Karpas-422 (cell line): Measurements from ENCODE around the gene TTLL9. TPM values are rescaled to one million over a fixed set of nuclear protein-coding genes. Genes with fewer than 3 reads are reported as not detected.

Experiments used
- DNase-seq: peaks from one replicate; pipeline ENCODE4 v3.0.0-alpha.2; 2015
- H2AFZ ChIP-seq: fragments of 200-600 bp; sonication (generic); 2 replicates; pipeline ENCODE4 v1.6.1; 2014; ENCODE audit warnings: antibody characterized with exemption, low read length, mixed read lengths
- H3K27ac ChIP-seq: fragments of 200-600 bp; sonication (generic); 2 replicates; pipeline ENCODE4 v1.5.1; 2014; ENCODE audit warnings: mild to moderate bottlenecking, low read length, moderate library complexity
- H3K27me3 ChIP-seq: fragments of 200-600 bp; sonication (generic); 2 replicates; pipeline ENCODE4 v1.6.1; 2014; ENCODE audit warnings: low read length, mixed read lengths
- H3K36me3 ChIP-seq: fragments of 200-600 bp; sonication (generic); 2 replicates; pipeline ENCODE4 v1.6.1; 2014; ENCODE audit warnings: low read length, mixed read lengths; ENCODE audit not compliant: insufficient read depth
- H3K4me1 ChIP-seq: fragments of 200-600 bp; sonication (generic); 2 replicates; pipeline ENCODE4 v1.6.1; 2014; ENCODE audit warnings: mild to moderate bottlenecking, low read length, mixed read lengths
- H3K4me2 ChIP-seq: fragments of 200-600 bp; sonication (generic); 2 replicates; pipeline ENCODE4 v1.6.1; 2014; ENCODE audit warnings: low read length, low read depth, mild to moderate bottlenecking; ENCODE audit not compliant: poor library complexity, severe bottlenecking
- H3K4me3 ChIP-seq: fragments of 200-600 bp; sonication (generic); 2 replicates; pipeline ENCODE4 v1.5.1; 2014; ENCODE audit warnings: mild to moderate bottlenecking, antibody characterized with exemption, low read length, mixed read lengths
- H3K79me2 ChIP-seq: fragments of 200-600 bp; sonication (generic); 2 replicates; pipeline ENCODE4 v1.6.1; 2014; ENCODE audit warnings: mild to moderate bottlenecking, low read length, mixed read lengths
- H3K9ac ChIP-seq: fragments of 200-600 bp; sonication (generic); 2 replicates; pipeline ENCODE4 v1.6.0; 2014; ENCODE audit warnings: low read length
- H3K9me2 ChIP-seq: fragments of 200-600 bp; sonication (generic), shearing (Covaris generic); replicated peaks from 2 replicates; pipeline ENCODE4 v1.6.0; 2014; ENCODE audit warnings: mild to moderate bottlenecking, low read length, moderate library complexity; ENCODE audit not compliant: insufficient read depth
- H3K9me3 ChIP-seq: fragments of 300-700, 200-600 bp; sonication (generic); 2 replicates; pipeline ENCODE4 v1.6.1; 2014; ENCODE audit warnings: low read length, mixed read lengths
- H4K20me1 ChIP-seq: fragments of 200-600 bp; sonication (generic); 2 replicates; pipeline ENCODE4 v1.6.1; 2014; ENCODE audit warnings: mild to moderate bottlenecking, antibody characterized with exemption, low read length, low read depth; ENCODE audit not compliant: insufficient read depth
- total RNA-seq: library from RNA; depleted of rRNA; stranded (reverse); fragments of >200 nt; shearing (Covaris generic); gene quantifications from 2 replicates; pipeline ENCODE4 v1.2.3, GENCODE V29; 2014; ENCODE audit warnings: low replicate concordance; rRNA removed

The TTLL9 gene
- not detected in 2 replicates for total RNA-seq

- H3K9me2 ChIP-seq, result no peaks in the 10 kb centered on the region
- no peak within 1 kb of the TSS for H3K9ac ChIP-seq
- no peak within 1 kb of the TSS for H3K4me2 ChIP-seq
- H3K27ac ChIP-seq, result no peak within 1 kb of the TSS
- DNase-seq, result no peak
- no peak within 1 kb of the TSS for H3K4me3 ChIP-seq
- no peaks in the 10 kb centered on the region for H3K9me3 ChIP-seq
- H4K20me1 ChIP-seq, result no peaks in the 10 kb centered on the region
- H3K36me3 ChIP-seq, result no peaks in the 10 kb centered on the region
- H3K27me3 ChIP-seq, result no peaks in the 10 kb centered on the region
- H3K79me2 ChIP-seq, result no peaks in the 10 kb centered on the region
- H2AFZ ChIP-seq, result no peak within 1 kb of the TSS
- H3K4me1 ChIP-seq, result no peaks in the 10 kb centered on the region
Observed at GRCh38 chr20:31869942-31870725, at the start of gene TTLL9, which contains the start of gene DUSP15. TTLL9 (plus strand) TSS chr20:31870634; CDS start chr20:31871127, 493 bp downstream. DUSP15 (minus strand) TSS chr20:31870527; CDS start chr20:31870337, 190 bp downstream.

GRCh38 chr20:31821427-31821826, 49.0 kb upstream of the TTLL9 start:
- Histone ChIP-seq H4K20me1 (no peaks in the 10 kb centered on the region), H3K4me2 (no peak overlapping the region), H3K79me2 (no peaks in the 10 kb centered on the region), H3K9ac (no peak overlapping the region), H3K27me3 (no peaks in the 10 kb centered on the region), H3K27ac (no peak overlapping the region), H3K9me2 (no peaks in the 10 kb centered on the region), H3K9me3 (no peaks in the 10 kb centered on the region), H3K36me3 (no peaks in the 10 kb centered on the region), H3K4me1 (peaks cover 5% of the 10 kb centered on the region; the same call in 1 of the 2 replicates), H2AFZ (no peak overlapping the region), H3K4me3 (no peak overlapping the region)
- DNase-seq, result no peak

- DNase-seq, result peak; percentile 84
- Histone ChIP-seq H3K36me3 (no peaks in the 10 kb centered on the region), H3K27ac (no peak overlapping the region), H3K4me1 (peaks cover 5% of the 10 kb centered on the region; the same call in 1 of the 2 replicates), H3K4me3 (no peak overlapping the region), H3K27me3 (no peaks in the 10 kb centered on the region), H3K79me2 (no peaks in the 10 kb centered on the region), H2AFZ (no peak overlapping the region), H3K9ac (no peak overlapping the region), H4K20me1 (no peaks in the 10 kb centered on the region), H3K9me3 (no peaks in the 10 kb centered on the region), H3K9me2 (no peaks in the 10 kb centered on the region), H3K4me2 (peak overlapping the region; percentile 10)
Observed at GRCh38 chr20:31822421-31823330, 47.8 kb upstream of the TTLL9 start.

GRCh38 chr20:31823360-31824124, 46.9 kb upstream of the TTLL9 start:
- Histone ChIP-seq H3K36me3 (no peaks in the 10 kb centered on the region), H3K4me1 (0 out of 2 replicates have a peak, but pooled peaks cover 3% of the 10 kb centered on the region), H3K4me2 (no peak overlapping the region), H3K9me3 (no peaks in the 10 kb centered on the region), H3K27ac (no peak overlapping the region), H3K79me2 (no peaks in the 10 kb centered on the region), H4K20me1 (no peaks in the 10 kb centered on the region), H3K9ac (no peak overlapping the region), H3K27me3 (no peaks in the 10 kb centered on the region), H3K9me2 (no peaks in the 10 kb centered on the region), H2AFZ (no peak overlapping the region), H3K4me3 (no peak overlapping the region)
- DNase-seq, result no peak

- Histone ChIP-seq H3K9me2 (no peaks in the 10 kb centered on the region), H3K27me3 (no peaks in the 10 kb centered on the region), H2AFZ (no peak overlapping the region), H3K79me2 (no peaks in the 10 kb centered on the region), H3K27ac (no peak overlapping the region), H3K4me1 (0 out of 2 replicates have a peak, but pooled peaks cover 3% of the 10 kb centered on the region), H3K9me3 (no peaks in the 10 kb centered on the region), H3K9ac (no peak overlapping the region), H4K20me1 (no peaks in the 10 kb centered on the region), H3K4me3 (no peak overlapping the region), H3K36me3 (no peaks in the 10 kb centered on the region), H3K4me2 (no peak overlapping the region)
- DNase-seq, result no peak
Observed at GRCh38 chr20:31824125-31824485, 46.3 kb upstream of the TTLL9 start.

GRCh38 chr20:31824554-31825313, 45.7 kb upstream of the TTLL9 start:
- Histone ChIP-seq H3K4me1 (0 out of 2 replicates have a peak, but pooled peaks cover 3% of the 10 kb centered on the region), H3K27me3 (no peaks in the 10 kb centered on the region), H3K27ac (no peak overlapping the region), H3K9ac (no peak overlapping the region), H3K36me3 (no peaks in the 10 kb centered on the region), H3K4me3 (no peak overlapping the region), H3K4me2 (no peak overlapping the region), H3K9me2 (no peaks in the 10 kb centered on the region), H2AFZ (no peak overlapping the region), H3K9me3 (no peaks in the 10 kb centered on the region), H3K79me2 (no peaks in the 10 kb centered on the region), H4K20me1 (no peaks in the 10 kb centered on the region)
- no peak for DNase-seq

- H3K27ac ChIP-seq, result no peak overlapping the region
- no peaks in the 10 kb centered on the region for H4K20me1 ChIP-seq
- H3K79me2 ChIP-seq, result no peaks in the 10 kb centered on the region
- H2AFZ ChIP-seq, result no peak overlapping the region
- DNase-seq, result no peak
- H3K4me2 ChIP-seq, result no peak overlapping the region
- no peaks in the 10 kb centered on the region for H3K9me2 ChIP-seq
- H3K27me3 ChIP-seq, result no peaks in the 10 kb centered on the region
- H3K9ac ChIP-seq, result no peak overlapping the region
- no peak overlapping the region for H3K4me3 ChIP-seq
- H3K36me3 ChIP-seq, result no peaks in the 10 kb centered on the region
- 0 out of 2 replicates have a peak, but pooled peaks cover 3% of the 10 kb centered on the region for H3K4me1 ChIP-seq
- H3K9me3 ChIP-seq, result no peaks in the 10 kb centered on the region
Observed at GRCh38 chr20:31826074-31826473, 44.4 kb upstream of the TTLL9 start.
